ENCODE data around the gene ZC3HAV1. TPM values are rescaled to one million over a fixed set of nuclear protein-coding genes. Genes with fewer than 3 reads are reported as not detected.

ZC3HAV1 gene
- total RNA-seq (2022; extraction: Qiagen RNA extraction) = 29.5 to 38.5 TPM (median 30.6 TPM) in 5 replicates

GRCh38 chr7:139109188-139109982 is at the start of gene ZC3HAV1:
Gene ZC3HAV1 (minus strand): TSS chr7:139109720. CDS start chr7:139109331, 389 bp downstream.

GRCh38 chr7:139035586-139036353 is 73.8 kb downstream of the ZC3HAV1 start, which contains the start of gene ZC3HAV1L:
Gene ZC3HAV1L (minus strand): TSS chr7:139036042. CDS start chr7:139036017, 25 bp downstream.

Other genes starting within 250 kb of the ZC3HAV1 start
- 4.7 to 6.3 TPM (median 5.9 TPM) in 5 replicates for gene KIAA1549, start 128.3 kb downstream of the ZC3HAV1 start, total RNA-seq (2022; extraction: Qiagen RNA extraction)
- gene ZC3HAV1L, start 73.7 kb downstream of the ZC3HAV1 start, total RNA-seq (2022; extraction: Qiagen RNA extraction) = 3.1 to 8.6 TPM (median 6.5 TPM) in 5 replicates
- gene UBN2, start 121.5 kb upstream of the ZC3HAV1 start, total RNA-seq (2022; extraction: Qiagen RNA extraction) = 2.2 to 3.3 TPM (median 2.8 TPM) in 5 replicates
- 13.2 to 43.3 TPM (median 31.6 TPM) in 5 replicates for gene FMC1, start 231.6 kb upstream of the ZC3HAV1 start, total RNA-seq (2022; extraction: Qiagen RNA extraction)

Data from A549 treated with Hydrocortisone at 1 μM for 4 hours (cell line).